C1 segment of cervical spinal cord (tissue), 14 donors: ENCODE measurements around the gene ANKRD23.
"Not testable (repeated sequence)": the region's sequence is repeated elsewhere in the genome, so short reads cannot be mapped to it uniquely, and the experiment has no call there.

Source experiments
- DNase-seq, 14 donors: peaks; one replicate each; lab custom pipeline; 2025; lab: John Stamatoyannopoulos, UW

The ANKRD23 gene

DNA sequence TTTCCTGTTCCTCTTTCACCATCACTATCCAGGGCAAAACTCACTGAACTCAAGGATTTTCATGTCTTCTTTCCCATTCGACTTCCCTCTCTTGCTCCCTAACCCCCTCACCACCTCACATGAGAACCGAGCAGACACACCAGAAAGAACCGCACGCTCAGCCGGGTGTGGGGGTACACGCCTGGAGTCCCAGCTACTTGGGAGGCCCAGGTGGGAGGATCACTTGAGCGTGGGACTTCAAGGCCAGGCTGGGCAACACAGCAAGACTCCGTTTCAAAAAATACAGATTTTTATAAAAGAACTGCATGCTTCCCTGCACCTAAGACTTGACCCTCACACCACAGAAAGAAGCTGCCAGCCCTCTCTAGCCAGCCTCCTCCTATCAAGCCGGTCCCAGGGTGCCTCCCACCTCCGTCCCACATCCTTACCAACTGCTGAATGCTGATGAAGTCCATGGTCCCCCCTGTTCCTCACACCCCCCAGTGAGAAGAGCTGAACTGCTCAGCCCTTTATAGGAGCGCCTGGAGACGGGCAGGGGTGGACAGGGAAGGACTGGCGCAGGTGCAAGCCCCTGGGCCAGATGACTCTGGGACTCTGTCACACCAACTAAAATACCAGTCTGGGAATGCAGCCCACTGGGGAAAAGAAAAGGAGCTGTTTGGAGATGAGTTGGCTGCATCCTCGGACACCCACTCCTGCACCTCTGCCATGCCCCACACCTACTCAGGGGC, at the start of gene ANKRD23:
TSS of gene ANKRD23 (minus strand) at position 484 of the 731 bp plus-strand sequence. CDS start at position 455, 29 bp downstream.
- DNase-seq: no peak

DNA sequence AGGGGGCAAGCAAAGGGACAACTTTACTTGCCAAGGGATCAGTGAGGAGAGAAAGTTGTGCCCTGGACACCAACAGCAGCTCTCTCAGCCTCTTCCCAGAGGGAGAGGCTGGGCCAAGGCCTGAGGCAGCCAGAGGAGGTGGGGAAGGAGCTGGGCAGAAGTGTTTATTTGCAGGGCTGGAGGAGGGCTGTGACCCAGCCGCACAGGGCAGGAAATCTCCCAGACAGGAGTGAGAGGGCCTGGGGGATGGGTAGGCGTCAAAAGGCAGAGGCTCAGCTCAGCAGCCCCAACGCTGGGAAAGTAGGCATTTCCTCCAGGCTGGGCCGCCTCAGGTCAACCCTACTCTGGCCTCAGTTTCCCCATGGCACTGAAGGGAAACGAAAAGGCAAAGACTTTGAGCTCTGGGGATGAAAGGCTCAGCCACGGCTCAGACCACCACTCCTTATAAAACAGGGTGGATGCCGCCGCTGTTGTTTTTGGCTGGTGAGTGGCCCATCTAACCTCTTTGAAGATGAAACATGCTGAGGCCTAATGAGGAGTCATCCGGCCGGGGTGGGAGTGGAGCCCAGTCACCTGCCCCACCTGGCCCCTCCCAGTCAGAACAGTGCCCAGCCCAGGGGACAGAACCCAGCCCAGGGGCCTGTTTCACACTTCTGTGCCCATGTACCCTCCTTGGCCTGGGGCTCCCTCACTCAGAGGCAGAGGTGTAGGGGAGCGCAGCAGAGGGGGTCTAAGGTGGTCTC, 47.9 kb upstream of the ANKRD23 start:
- peak in 5 of 14 donors; percentile 45 to 66 (median 59) for DNase-seq

DNA sequence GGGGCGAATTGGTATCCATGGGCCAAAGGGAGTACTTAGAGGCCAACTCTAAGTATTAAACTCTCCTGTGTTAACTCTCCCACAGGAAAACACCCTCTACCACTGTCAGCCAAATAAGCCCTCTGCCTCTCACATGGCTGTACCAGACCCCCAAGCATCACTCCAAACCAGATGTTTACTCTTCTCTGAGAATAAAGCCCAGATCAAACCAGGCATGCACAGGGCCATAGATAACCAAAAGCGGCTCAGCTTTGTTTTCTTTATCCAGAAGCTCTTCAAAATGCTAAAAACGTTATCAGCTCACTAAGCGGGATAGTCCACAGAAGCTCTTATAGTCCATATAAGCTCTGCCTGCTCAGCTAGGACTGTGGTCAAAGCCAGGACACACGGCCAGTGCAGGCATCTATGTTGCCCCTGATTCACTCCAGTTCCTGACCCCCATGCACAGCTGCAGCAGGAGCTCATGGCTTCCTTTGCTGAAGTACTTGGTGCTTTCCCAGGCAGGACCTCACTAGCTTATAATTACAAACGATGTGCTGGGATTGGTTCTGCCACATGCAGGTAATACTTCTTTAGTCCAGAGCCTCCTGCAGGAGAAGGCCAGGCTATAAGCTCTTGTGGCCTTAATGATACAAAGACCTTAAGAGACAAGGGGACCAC, 47.0 kb upstream of the ANKRD23 start:
- DNase-seq: no peak

DNA sequence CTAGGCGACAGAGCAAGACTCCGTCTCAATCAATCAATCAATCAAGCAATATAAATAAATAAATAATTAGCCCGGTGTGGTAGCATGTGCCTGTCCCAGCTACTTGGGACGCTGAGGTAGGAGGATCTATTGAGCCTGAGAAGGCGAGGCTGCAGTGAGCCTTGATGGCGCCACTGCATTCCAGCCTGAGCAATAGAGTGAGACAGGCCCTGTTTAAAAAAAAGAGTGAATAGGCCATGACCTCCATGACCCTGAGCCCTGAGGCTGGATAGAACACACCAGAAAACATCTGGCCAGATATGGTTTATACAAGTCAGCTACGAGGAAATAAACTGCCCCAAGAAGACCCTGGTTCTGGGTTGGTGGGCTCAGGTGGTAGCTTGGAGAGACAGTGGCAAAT, 46.4 kb upstream of the ANKRD23 start:
- no peak for DNase-seq

DNA sequence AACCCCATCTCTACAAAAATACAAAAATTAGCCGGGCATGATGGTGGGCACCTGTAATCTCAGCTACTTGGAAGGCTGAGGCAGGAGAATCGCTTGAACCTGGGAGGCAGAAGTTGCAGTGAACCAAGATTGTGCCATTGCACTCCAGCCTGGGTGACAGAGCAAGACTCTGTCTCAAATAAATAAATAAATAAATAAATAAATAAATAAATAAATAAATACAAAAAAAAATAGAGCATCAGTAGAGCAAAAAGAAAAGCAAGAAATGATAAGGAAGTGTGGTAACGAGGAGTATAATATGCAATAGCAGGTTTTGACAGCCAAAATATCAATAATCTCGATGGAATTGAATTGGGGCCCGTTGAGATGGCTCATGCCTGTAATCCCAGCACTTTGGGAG, 45.7 kb upstream of the ANKRD23 start:
- not testable (repeated sequence) for DNase-seq

DNA sequence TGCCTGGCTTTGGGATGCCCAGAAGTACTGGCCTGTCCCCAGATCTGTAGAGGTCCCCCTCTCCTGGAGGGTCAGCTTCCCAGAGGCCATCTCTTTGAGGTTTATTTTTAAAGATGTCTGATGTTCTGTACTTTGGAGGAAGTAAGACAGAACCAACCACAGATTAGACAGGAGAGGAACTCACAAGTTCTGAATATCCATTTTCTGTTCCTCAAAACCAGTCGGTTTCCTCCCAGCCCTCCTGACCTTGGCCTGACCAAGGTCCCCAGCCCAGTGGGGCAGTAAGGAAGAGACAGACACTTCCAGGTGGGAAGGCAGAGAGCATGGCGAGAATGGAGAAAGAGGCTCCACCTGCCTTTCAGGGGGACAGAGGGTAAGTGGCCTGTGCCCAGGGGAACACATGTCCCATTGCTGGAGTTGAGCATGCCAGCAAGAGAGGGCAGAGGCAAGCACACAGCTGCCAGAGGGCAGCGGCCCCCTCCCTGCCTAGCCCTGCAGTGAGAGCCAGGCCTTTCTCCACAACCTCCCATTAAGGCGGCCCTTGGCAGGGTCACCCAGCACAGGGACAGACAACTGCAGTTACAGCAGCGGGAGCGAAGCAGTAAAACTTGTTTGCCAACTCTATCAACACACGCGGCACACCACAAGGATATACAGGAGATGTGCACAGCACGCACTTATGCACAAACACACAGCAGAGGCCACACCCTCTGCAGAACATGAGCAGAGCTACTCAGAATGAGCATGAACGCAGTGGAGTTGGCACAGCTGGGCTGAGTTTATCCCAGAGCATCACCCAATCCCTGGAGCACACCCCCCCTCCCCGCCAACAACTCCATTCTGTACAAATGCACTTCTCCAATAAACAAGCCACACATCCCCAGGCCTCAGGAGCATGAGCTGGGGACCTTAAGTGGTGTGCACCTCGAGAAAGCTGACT, 44.5 kb upstream of the ANKRD23 start:
- DNase-seq: peak in 9 of 14 donors; percentile 38 to 82 (median 66)

DNA sequence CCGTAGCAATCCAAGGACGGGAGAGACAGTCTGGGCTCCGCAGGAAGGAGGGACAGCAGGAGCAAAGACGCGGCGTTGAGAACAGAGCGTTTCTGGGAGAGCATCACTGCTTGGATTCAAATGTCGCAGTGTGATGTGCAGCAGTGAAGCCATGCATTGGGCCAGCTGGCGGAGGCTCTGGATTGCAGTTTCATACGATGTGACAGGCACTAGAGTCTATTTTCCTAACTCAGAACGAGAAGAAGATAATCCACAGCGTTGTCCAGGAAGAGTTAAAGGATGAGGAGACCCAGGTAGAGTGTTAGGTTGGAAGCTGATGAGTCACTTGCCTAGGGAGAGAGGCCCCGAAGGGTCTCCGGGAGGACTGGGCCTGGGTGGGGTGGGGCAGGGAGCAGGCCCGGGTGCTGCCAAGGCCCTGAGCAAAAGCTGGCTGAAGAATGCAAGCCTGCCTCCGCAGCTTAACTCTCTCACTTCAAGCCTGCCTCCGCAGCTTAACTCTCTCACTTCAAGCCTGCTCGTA, 43.7 kb upstream of the ANKRD23 start:
- DNase-seq: peak in 7 of 14 donors; percentile 54 to 80 (median 62)

DNA sequence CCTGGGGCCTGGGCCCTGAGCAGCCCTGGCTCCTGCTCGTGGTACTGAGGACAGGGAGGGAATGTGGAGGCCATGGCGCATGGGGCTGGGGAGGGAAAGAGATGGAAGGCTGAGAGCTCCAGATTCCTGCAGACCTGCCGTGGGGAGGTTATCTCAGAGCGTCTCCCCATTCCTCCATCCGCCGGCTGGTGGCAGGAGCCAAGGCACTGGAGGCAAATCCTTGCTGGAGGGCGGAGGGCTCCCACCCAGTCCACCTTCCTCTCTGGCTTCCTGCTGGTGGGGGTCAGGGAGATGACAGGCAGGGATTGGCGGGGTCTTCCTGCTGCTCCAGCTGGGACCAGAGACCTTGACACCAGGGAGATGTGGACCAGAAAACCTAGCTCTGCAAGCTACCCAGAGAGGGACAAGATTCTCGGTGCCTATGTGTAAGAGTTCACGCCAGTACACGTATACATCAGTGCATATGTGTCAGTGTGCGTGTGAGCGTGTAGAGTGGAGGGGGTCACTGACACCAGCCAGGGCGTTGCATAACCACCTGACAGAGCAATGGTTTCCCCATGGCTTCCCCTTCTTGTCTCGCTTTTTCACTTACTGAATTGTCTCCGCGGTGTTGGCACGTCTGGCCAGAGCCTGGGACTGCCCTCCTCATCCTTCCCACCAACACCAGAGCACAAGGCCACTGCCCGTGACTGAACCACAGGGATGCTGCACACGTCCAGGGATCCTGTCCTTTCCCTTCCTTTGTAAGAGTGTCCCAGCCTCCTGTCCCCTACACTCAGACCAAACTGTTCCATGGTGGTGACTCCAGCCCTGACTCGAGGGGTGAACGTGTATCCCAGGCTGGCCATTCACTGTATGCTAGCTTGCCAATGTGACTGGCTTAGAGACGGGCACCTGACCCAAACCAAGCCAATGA, 41.9 kb upstream of the ANKRD23 start:
- DNase-seq: no peak

DNA sequence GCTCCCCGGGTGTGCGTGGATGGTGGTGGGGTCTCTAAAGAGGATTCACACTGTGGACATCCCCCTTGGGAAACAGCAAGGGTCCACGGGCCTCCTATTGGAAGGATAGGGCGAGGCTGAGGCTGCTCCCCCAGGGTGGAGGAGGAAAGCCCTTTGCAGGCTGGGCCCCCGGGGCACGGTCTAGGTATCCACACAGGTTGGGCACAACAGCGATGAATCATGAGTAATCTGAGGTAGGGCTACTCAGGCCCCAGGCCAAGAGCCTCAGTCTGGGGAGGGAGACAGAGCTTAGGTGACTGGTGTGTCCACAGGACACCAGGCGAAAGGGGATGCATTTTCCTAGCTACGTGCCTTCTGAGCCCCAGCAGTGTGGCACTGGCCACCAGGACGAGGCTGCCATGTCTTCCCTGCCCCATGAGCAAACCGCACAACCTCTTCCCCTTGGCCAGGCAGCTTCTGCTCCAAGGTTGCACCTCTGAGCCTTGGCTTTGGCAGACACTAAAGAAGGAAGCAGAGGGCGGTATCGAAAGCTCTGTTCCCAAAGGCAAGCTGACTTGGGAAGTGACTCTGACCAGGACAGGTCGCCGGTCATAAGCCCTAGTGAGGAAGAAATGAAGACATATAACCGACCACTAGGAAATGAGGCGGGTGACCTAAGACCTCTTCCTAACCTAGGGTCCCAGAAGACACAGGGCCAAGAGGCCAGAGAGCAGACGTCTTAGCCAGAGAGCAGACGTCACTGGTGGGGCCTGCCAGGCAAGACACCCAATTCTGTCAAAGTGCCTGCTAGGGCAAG, 40.7 kb upstream of the ANKRD23 start:
- DNase-seq: no peak

DNA sequence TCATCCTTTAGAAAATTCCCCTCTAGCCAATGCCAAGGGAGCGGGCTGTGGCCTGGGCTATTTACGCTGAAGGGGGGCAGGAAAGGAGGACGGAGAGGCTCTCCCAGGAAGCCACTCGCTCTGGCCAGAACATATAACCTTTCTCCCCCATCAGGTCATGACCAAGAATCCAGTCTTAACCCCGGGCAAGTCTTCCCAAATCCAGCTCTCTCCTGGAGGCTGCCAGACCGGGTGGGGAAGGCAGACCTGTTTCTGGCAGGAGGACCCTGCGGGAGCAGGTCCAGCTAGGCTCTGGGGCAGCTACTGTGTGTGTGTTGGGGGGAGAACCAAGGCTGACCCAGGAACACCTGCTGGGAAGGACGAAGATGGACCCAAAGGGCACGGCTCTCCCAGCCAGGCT, 39.5 kb upstream of the ANKRD23 start:
- no peak for DNase-seq

DNA sequence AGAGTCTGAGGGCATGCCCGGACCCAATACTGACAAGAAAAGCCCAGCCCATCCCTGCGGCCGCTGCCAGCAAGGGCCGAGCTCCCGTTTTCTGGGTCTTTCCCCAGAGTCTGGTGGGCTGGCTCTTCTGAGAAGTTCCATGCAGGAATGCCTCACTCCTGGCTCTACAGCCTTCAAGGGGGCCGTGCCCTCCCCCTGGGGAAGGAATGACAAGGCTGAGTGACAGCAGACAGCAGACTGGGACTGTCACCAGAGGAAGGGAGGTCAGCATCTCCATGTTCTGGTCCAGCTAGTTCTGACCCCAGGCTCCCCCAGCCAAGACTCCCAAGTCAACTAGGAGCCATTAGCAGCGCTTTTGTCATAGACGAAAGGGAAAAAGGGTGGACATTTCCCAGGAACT, 39.1 kb upstream of the ANKRD23 start:
- no peak for DNase-seq

DNA sequence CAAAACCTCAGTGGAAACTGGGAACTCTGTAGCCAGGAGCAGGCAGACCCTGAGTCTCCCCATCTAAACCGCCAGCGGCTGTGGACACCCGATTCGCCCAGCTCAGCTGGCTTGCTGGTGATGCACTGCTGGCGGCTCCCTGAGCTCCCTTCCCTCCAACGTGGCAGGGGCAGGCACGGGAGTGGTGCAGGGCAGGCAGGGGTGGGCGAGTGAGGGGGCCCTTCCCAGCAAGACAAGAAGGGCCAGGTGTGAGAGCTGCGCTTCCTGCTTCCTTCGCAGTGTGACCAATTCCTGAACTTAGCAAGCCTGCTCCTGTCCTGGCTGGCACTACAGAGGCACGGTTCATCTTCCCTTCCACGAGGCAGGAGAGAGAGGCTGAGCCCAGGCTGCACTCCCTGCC, 38.4 kb upstream of the ANKRD23 start:
- DNase-seq: no peak

DNA sequence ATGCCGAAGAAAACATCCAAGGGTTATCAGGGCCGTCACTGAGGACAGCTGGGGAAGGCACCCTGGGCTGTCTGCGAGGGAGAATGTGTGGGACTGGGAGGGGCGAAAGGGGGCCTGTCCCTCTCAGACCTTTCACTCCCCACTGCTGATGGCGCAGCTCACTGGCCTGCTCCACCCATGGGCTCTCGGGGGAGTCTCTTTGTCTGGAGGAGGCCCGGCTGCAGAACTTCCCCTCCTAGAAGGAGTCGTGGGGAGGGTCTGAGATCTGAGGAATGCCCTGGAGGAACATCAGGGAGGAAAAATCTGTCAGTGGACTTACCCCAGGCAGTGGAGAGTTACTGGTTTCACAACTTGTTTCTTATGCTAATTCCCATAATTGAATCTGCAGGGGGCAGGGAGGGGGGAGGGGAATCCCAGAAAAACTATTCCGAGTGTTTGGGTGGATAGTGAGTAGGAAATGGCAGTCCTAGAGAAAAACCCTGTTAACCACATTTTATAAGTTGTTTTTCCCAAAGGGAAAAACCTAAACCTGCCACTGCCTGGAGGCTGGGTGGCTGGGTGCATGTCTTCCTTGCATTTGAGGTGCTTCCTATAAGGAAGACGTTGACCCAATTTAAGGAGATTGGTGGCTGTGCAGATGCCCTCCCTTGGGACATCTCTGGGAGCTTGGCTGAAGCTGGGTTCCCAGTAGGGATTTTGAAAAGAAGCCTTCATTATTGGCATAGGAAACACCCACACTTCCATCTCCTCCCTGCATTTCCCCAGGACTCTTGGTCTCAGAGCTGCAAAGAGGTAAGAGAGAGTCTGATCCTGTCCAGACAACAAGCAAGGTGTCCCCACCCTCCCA, 37.8 kb upstream of the ANKRD23 start:
- DNase-seq: no peak

DNA sequence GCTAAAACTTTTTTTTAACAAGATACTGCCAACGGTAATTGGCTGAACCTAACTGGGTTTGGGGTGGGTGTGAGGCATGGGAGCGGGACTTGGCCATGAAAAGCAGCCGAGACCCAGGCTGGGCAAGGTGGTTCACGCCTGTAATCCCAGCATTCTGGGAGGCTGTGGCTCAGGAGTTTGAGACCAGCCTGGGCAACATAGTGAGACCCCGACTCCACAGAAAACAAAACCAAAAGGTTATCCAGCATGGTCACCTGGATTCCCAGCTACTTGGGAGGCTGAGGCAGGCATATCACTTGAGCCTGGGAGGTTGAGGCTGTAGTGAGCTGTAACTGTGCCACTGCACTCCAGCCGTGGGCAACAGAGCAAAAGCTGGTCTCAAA, 37.1 kb upstream of the ANKRD23 start:
- no peak for DNase-seq

DNA sequence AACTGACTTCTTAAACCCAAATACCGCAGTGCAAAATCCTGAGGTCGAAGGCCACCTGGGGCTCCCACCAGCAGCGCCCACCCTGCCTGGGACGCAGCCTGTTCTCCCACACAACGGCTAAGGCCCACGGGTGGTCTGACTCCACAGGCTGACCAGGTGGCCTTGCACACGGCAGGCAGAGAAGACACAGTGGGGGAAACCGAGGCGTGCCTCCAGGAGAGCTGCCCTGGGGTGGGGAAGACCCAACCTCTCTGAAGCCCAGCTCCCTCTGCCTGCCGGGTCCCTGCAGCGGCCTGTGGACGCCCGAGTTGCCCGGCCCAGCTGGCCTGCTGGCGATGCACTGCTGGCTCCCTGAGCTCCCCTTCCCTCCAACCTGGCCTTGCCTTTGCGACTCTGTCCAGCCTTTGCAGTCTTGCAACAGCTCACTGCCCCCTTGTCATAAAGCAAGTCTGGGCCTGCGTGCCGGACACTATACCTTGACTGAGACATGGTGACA, 35.8 kb upstream of the ANKRD23 start:
- DNase-seq: no peak

DNA sequence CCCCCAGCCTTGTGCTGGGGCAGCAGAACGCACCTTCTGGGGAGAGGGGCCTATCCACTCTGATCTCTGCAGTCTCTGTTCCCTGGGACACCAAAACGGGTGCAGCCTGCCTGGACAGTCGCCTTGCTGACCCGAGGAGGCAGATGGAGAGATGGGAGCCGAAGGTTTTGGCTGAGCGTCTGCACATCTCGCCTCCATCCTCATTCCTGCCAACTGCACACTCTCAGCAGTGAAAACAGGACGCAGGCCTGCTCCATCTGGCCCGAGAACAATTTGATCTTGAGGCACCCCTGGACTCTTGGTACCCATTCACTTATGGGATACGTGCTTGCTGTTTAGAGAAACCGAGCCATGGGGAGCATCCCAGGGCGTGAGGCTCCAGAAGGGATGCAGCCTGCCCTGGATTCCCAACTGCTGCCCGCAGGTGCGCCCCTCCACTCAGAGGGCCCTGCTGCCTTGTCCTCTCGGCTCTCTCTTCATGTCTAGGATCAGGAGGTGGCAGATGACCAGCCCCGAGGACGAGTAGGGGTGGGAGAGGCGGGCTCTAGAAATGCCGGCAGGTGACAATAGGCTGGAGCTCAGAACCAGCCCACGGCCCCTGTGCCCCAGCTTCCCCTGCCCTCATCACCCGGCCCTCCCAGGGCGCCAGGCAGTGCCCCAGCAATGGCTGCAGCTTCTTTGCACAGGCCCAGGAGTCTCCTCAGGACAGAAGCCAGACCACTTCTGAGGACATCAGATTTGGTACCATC, 35.1 kb upstream of the ANKRD23 start:
- peak in 1 of 14 donors; percentile 90 for DNase-seq

DNA sequence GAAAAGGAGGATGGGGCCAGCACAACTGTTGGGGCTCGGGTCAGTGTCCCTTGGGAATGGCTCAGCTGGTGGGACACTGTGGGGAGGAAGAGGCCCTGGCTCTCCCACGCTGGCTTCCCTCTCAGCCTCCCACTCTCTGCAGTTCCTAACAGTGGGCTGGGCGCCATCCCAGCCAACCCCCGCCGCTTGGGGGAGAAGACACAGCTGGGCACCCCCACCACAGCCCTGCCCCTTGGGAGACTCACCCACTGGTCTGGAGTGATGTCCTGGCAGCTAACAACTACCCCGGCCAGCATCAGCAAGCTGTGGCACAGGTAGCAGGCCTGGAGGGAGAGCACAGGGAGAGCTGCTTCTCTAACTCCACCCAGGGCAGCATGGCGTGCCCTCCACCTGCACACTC, 34.4 kb upstream of the ANKRD23 start:
- no peak for DNase-seq
